GM18867 (cell line): ENCODE results near the gene ANKRD62.

Experiments
- ATAC-seq: cut with Tn5 transposase; IDR thresholded peaks from one replicate; pipeline ENCODE4 v1.9.1; 2021; ENCODE audit warnings: mild to moderate bottlenecking, moderate library complexity; ENCODE audit not compliant: unreplicated experiment

ANKRD62 gene

GRCh38 chr18:12093520-12094257 is at the start of gene ANKRD62:
Gene ANKRD62, plus strand, starts transcription at chr18:12093843. Its CDS starts 175 bp downstream, at chr18:12094018.
- ATAC-seq, result no peak

- no peak for ATAC-seq
Measured at GRCh38 chr18:12044591-12044990, 49.1 kb upstream of the ANKRD62 start.

- ATAC-seq, result no peak
Measured at GRCh38 chr18:12046046-12046750, 47.4 kb upstream of the ANKRD62 start.

GRCh38 chr18:12046751-12047335 is 46.8 kb upstream of the ANKRD62 start:
- no peak for ATAC-seq

- ATAC-seq, result no peak
Measured at GRCh38 chr18:12048010-12048826, 45.4 kb upstream of the ANKRD62 start.

- no peak for ATAC-seq
Measured at GRCh38 chr18:12048827-12049175, 44.8 kb upstream of the ANKRD62 start.

GRCh38 chr18:12049978-12050811 is 43.4 kb upstream of the ANKRD62 start:
- ATAC-seq, result peak; percentile 93

GRCh38 chr18:12052866-12053265 is 40.8 kb upstream of the ANKRD62 start:
- ATAC-seq, result no peak

- ATAC-seq, result peak; percentile 37
Measured at GRCh38 chr18:12053289-12053688, 40.4 kb upstream of the ANKRD62 start.

GRCh38 chr18:12056034-12056883 is 37.4 kb upstream of the ANKRD62 start:
- no peak for ATAC-seq

GRCh38 chr18:12056884-12057402 is 36.7 kb upstream of the ANKRD62 start:
- no peak for ATAC-seq

- ATAC-seq, result no peak
Measured at GRCh38 chr18:12057419-12058039, 36.1 kb upstream of the ANKRD62 start.

GRCh38 chr18:12059334-12060181 is 34.1 kb upstream of the ANKRD62 start:
- no peak for ATAC-seq

- ATAC-seq, result no peak
Measured at GRCh38 chr18:12060182-12060870, 33.3 kb upstream of the ANKRD62 start.

- ATAC-seq, result no peak
Measured at GRCh38 chr18:12061685-12062084, 32.0 kb upstream of the ANKRD62 start.

GRCh38 chr18:12062974-12063373 is 30.7 kb upstream of the ANKRD62 start:
- no peak for ATAC-seq

- ATAC-seq, result no peak
Measured at GRCh38 chr18:12064086-12064763, 29.4 kb upstream of the ANKRD62 start.
